DND-41 (cell line): ENCODE results near the gene TET3.

Experiments used
- ATAC-seq: fragments of 200-7000 bp; cut with Tn5 transposase; 3 replicates; pipeline ENCODE4 v1.9.1; 2021; ENCODE audit warnings: low read depth; ENCODE audit not compliant: insufficient read depth
- DNase-seq: peaks from one replicate; pipeline ENCODE4 v3.0.0-alpha.2; 2020
- H2AFZ ChIP-seq: 2 replicates; pipeline ENCODE4 v1.6.0; 2012; ENCODE audit warnings: low read depth, low read length
- H3K27ac ChIP-seq: 2 replicates; pipeline ENCODE4 v1.5.1; 2012; ENCODE audit warnings: low read length, inconsistent platforms
- H3K27me3 ChIP-seq: fragments of 200-600 bp; sonication (generic); 2 replicates; pipeline ENCODE4 v1.6.0; 2012; ENCODE audit warnings: low read length, mild to moderate bottlenecking, inconsistent platforms; ENCODE audit not compliant: insufficient read depth, poor library complexity
- H3K36me3 ChIP-seq: 2 replicates; pipeline ENCODE4 v1.5.1; 2012; ENCODE audit warnings: low read length, inconsistent platforms; ENCODE audit not compliant: insufficient read depth
- H3K4me1 ChIP-seq: 2 replicates; pipeline ENCODE4 v1.5.1; 2012; ENCODE audit warnings: mild to moderate bottlenecking, low read length; ENCODE audit not compliant: insufficient read depth
- H3K4me2 ChIP-seq: 2 replicates; pipeline ENCODE4 v1.6.0; 2012; ENCODE audit warnings: mild to moderate bottlenecking, moderate library complexity, low read length, inconsistent platforms; ENCODE audit not compliant: insufficient read depth
- H3K4me3 ChIP-seq, 2 experiments: fragments of 200-600 bp in 1 of 2; shearing (Covaris generic) in 1 of 2; 2 replicates each; pipeline ENCODE4 v1.5.1; 2012 to 2016; ENCODE audit warnings: inconsistent platforms in 2 of 2, low read length in 2 of 2, mild to moderate bottlenecking in 2 of 2, low read depth in 1 of 2, moderate library complexity in 1 of 2
- H3K79me2 ChIP-seq: 2 replicates; pipeline ENCODE4 v1.6.0; 2012; ENCODE audit warnings: low read length, inconsistent platforms; ENCODE audit not compliant: insufficient read depth
- H3K9ac ChIP-seq: 2 replicates; pipeline ENCODE4 v1.6.0; 2012; ENCODE audit warnings: low read depth, mild to moderate bottlenecking, inconsistent platforms, low read length, moderate library complexity
- H3K9me3 ChIP-seq: 2 replicates; pipeline ENCODE4 v1.5.1; 2012; ENCODE audit warnings: low read length, moderate library complexity, mild to moderate bottlenecking, inconsistent platforms; ENCODE audit not compliant: insufficient read depth, severe bottlenecking
- H4K20me1 ChIP-seq: 2 replicates; pipeline ENCODE4 v1.6.0; 2012; ENCODE audit warnings: low read length; ENCODE audit not compliant: insufficient read depth
- CTCF ChIP-seq: IDR thresholded peaks from 2 replicates; pipeline ENCODE4 v1.5.1; 2012; ENCODE audit warnings: borderline replicate concordance, low read length, moderate library complexity, mild to moderate bottlenecking; ENCODE audit not compliant: poor library complexity, severe bottlenecking; ENCODE audit errors: extremely low read depth
- EZH2 ChIP-seq: IDR thresholded peaks from 3 replicates; pipeline ENCODE4 v1.6.1; 2012; ENCODE audit warnings: borderline replicate concordance, low read depth, mild to moderate bottlenecking, moderate library complexity, low read length, inconsistent platforms; ENCODE audit not compliant: severe bottlenecking

Gene TET3

GRCh38 chr2:73962798-73963197 lies 21.9 kb upstream of the TET3 start:
- Histone ChIP-seq H2AFZ (no peak overlapping the region), H3K79me2 (no peaks in the 10 kb centered on the region), H3K9me3 (peaks cover 5% of the 10 kb centered on the region), H3K4me2 (no peak overlapping the region), H3K9ac (no peak overlapping the region), H3K4me3 (no peak overlapping the region), H3K36me3 (peaks cover 22% of the 10 kb centered on the region), H3K4me1 (no peaks in the 10 kb centered on the region), H3K27me3 (no peaks in the 10 kb centered on the region), H3K27ac (no peak overlapping the region), H4K20me1 (no peaks in the 10 kb centered on the region)
- DNase-seq, result no peak
- no peak for TF ChIP-seq CTCF
- no peak for TF ChIP-seq EZH2
- no peak for ATAC-seq

- Histone ChIP-seq H3K36me3 (peaks cover 14% of the 10 kb centered on the region), H3K9me3 (peaks cover 5% of the 10 kb centered on the region), H3K27me3 (no peaks in the 10 kb centered on the region), H3K4me2 (no peak overlapping the region), H3K9ac (no peak overlapping the region), H3K4me3 (no peak overlapping the region), H3K79me2 (no peaks in the 10 kb centered on the region), H3K27ac (no peak overlapping the region), H4K20me1 (no peaks in the 10 kb centered on the region), H3K4me1 (no peaks in the 10 kb centered on the region), H2AFZ (no peak overlapping the region)
- ATAC-seq (no peak), DNase-seq (no peak)
- TF ChIP-seq EZH2 (no peak), CTCF (no peak)
These were observed 21.2 kb upstream of the TET3 start for GRCh38 chr2:73963385-73964120.

- Histone ChIP-seq H3K4me2 (no peak overlapping the region), H3K9me3 (peaks cover 5% of the 10 kb centered on the region), H3K4me1 (peaks cover 2% of the 10 kb centered on the region), H2AFZ (no peak overlapping the region), H4K20me1 (no peaks in the 10 kb centered on the region), H3K36me3 (peaks cover 7% of the 10 kb centered on the region), H3K79me2 (no peaks in the 10 kb centered on the region), H3K4me3 (no peak overlapping the region), H3K27ac (no peak overlapping the region), H3K9ac (no peak overlapping the region), H3K27me3 (no peaks in the 10 kb centered on the region)
- DNase-seq (no peak), ATAC-seq (no peak)
- TF ChIP-seq EZH2 (no peak), CTCF (no peak)
These were observed 20.5 kb upstream of the TET3 start for GRCh38 chr2:73964223-73964622.

GRCh38 chr2:73965053-73965452 lies 19.7 kb upstream of the TET3 start:
- ATAC-seq (no peak), DNase-seq (no peak)
- Histone ChIP-seq H3K4me1 (peaks cover 10% of the 10 kb centered on the region), H3K4me3 (no peak overlapping the region), H3K4me2 (no peak overlapping the region), H3K27ac (no peak overlapping the region), H3K9ac (no peak overlapping the region), H3K27me3 (no peaks in the 10 kb centered on the region), H2AFZ (no peak overlapping the region), H4K20me1 (no peaks in the 10 kb centered on the region), H3K79me2 (no peaks in the 10 kb centered on the region), H3K9me3 (peaks cover 5% of the 10 kb centered on the region), H3K36me3 (no peaks in the 10 kb centered on the region; the same call in 1 of the 2 replicates)
- no peak for TF ChIP-seq EZH2
- TF ChIP-seq CTCF, result no peak
